ENCODE results near the gene GRXCR1. TPM values are rescaled to one million over a fixed set of nuclear protein-coding genes. Genes with fewer than 3 reads are reported as not detected.

GRXCR1 gene
- total and polyA plus RNA-seq, 2 of the 4 experiments (the other 2 are of a cell fraction), result not detected

- no peak for TF ChIP-seq USF2 (IDR thresholded peaks at IDR 0.05; ENCODE audit: low read depth, low read length)
These were observed 14.6 kb downstream of the GRXCR1 start (continued) for GRCh38 chr4:42906891-42907759.

GRCh38 chr4:42910459-42910858 is 17.9 kb downstream of the GRXCR1 start:
- H2BK15ac ChIP-seq (ENCODE audit: low read depth, low read length), result no peak overlapping the region
- DNase-seq (no peak), ATAC-seq (ENCODE audit: low read depth) (no peak)
- in situ Hi-C loops (cut with MboI; ENCODE audit: low sequenced_read_pairs) (no loop called here), dilution Hi-C loops (cut with HindIII; ENCODE audit: low sequenced_read_pairs, unreplicated experiment) (no loop called here), intact Hi-C loops (cut with micrococcal nuclease) (no loop called here)
- no peak overlapping the region for H2AK9ac ChIP-seq (replicated peaks; ENCODE audit: low read depth, low read length, poor library complexity)
- no peak overlapping the region for H2BK20ac ChIP-seq (ENCODE audit: low read depth, low read length)
- ChIA-PET POLR2A (ENCODE audit: unreplicated experiment) (no interaction called here), CTCF (no interaction called here)
- H4K8ac ChIP-seq (ENCODE audit: low read depth in 2 of 2, low read length in 2 of 2), result no peak overlapping the region
- no peak overlapping the region for H4K91ac ChIP-seq (ENCODE audit: insufficient read depth, low read depth, low read length)
- H4K20me1 ChIP-seq (ENCODE audit: insufficient read depth, low read length), result no peaks in the 10 kb centered on the region
- no peak overlapping the region for H3K4me2 ChIP-seq (ENCODE audit: low read depth, low read length)
- H3K23ac ChIP-seq (ENCODE audit: low read depth, low read length), result no peak overlapping the region
- no peak overlapping the region for H3K14ac ChIP-seq (replicated peaks; ENCODE audit: low read depth, low read length)
- H2BK120ac ChIP-seq (ENCODE audit: low read depth, low read length), result no peak overlapping the region
- H3K4me3 ChIP-seq (ENCODE audit: insufficient read depth, low read depth, low read length), result no peak overlapping the region
- no peak overlapping the region for H4K5ac ChIP-seq (ENCODE audit: low read depth, low read length)
- no peak overlapping the region for H3K4ac ChIP-seq (ENCODE audit: low read depth, low read length)
- no peak overlapping the region for H2AFZ ChIP-seq (replicated peaks; ENCODE audit: low read length, poor library complexity)
- no peaks in the 10 kb centered on the region for H3K4me1 ChIP-seq (ENCODE audit: control insufficient read depth, insufficient read depth, low read length)
- H2AK5ac ChIP-seq (ENCODE audit: low read depth, low read length), result no peak overlapping the region
- BruUV-seq (replicated peaks), result no TSS peak
- no peaks in the 10 kb centered on the region for H3K36me3 ChIP-seq (ENCODE audit: control insufficient read depth, insufficient read depth, low read length)
- no peak overlapping the region for H3K56ac ChIP-seq (ENCODE audit: extremely low read depth, insufficient read depth, low read length)
- no peak overlapping the region for H3K27ac ChIP-seq (ENCODE audit: insufficient read depth, low read length)
- no peak overlapping the region for H3K9ac ChIP-seq (ENCODE audit: low read depth, low read length)
- no peaks in the 10 kb centered on the region for H3K9me1 ChIP-seq (ENCODE audit: insufficient read depth, low read length)
- WGBS, 2 experiments (ENCODE audit: extremely low coverage in 2 of 2, insufficient read length in 1 of 2), result no CpG with 5 or more reads among the region's 5 CpGs
- H3K79me1 ChIP-seq (ENCODE audit: low read depth in 1 of 2, low read length in 2 of 2), result no peaks in the 10 kb centered on the region
- peaks cover 5% of the 10 kb centered on the region for H3K9me3 ChIP-seq (ENCODE audit: control insufficient read depth, insufficient read depth, low read length)
- H2BK5ac ChIP-seq (ENCODE audit: low read depth, low read length, poor library complexity, severe bottlenecking), result no peak overlapping the region
- H3K18ac ChIP-seq (ENCODE audit: low read depth, low read length), result no peak overlapping the region
- H3K27me3 ChIP-seq (ENCODE audit: control insufficient read depth, insufficient read depth, low read length), result no peaks in the 10 kb centered on the region
- no peak for TF ChIP-seq CTCF (conservative IDR thresholded peaks at IDR 0.05; ENCODE audit: low read depth, low read length)
- TF ChIP-seq POLR2A (IDR thresholded peaks at IDR 0.05; ENCODE audit: low read depth, low read length), result no peak
- no peak for TF ChIP-seq USF2 (IDR thresholded peaks at IDR 0.05; ENCODE audit: low read depth, low read length)
- TF ChIP-seq MAFK (IDR thresholded peaks at IDR 0.05; ENCODE audit: low read depth, low read length), result no peak
- TF ChIP-seq ELK1 (IDR thresholded peaks at IDR 0.05; ENCODE audit: borderline replicate concordance, low read depth, low read length), result no peak
- no peak for TF ChIP-seq SMC3 (IDR thresholded peaks at IDR 0.05; ENCODE audit: low read depth, low read length)
- no peak for TF ChIP-seq MXI1 (IDR thresholded peaks at IDR 0.05; ENCODE audit: borderline replicate concordance, low read depth, low read length)
- no peak for TF ChIP-seq MAZ (IDR thresholded peaks at IDR 0.05; ENCODE audit: borderline replicate concordance, low read depth, low read length)
- TF ChIP-seq RCOR1 (IDR thresholded peaks at IDR 0.05; ENCODE audit: insufficient replicate concordance, low read length), result no peak
- TF ChIP-seq RAD21 (IDR thresholded peaks at IDR 0.05; ENCODE audit: low read length), result no peak
- TF ChIP-seq FOS (IDR thresholded peaks at IDR 0.05; ENCODE audit: low read depth, low read length), result no peak

All from IMR-90 (cell line).